ENCODE data around the gene CT45A2.
"Not testable (repeated sequence)": the region's sequence is repeated elsewhere in the genome, so short reads cannot be mapped to it uniquely, and the experiment has no call there.

- TF ChIP-seq POLR2A, POLR2AphosphoS5, TAF1 (IDR thresholded peaks at IDR 0.05; ENCODE audit: low read depth, low read length): not testable (repeated sequence)
These were observed 17.1 kb downstream of the CT45A2 start, which contains the start of gene CT45A6 for GRCh38 chrX:135802687-135803086.

All from GM12891 (cell line).